Measurements from ENCODE around the gene CGN.

The CGN gene

DNA sequence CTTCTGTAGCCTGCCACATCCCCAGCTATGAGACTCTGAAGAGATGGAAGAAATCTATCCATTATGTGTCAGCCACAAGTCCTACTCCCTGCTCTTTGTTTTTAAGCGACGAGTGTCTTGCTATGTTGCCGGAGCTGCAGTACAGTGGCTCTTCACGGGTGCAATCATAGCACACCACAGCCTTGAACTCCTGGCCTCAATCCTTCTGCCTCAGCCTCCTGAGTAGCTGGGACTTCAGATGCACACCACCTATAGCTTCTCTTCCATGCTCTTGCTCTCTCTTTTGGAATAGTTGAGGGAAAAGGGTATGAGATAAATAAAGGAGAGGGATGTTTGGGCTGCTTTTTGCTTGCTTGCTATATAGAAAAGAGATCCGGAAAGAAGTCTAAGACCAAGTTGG is 30.6 kb downstream of the CGN start:
- DNase-seq (no peak), ATAC-seq (no peak)
- H3K27ac Mint-ChIP-seq: no peak overlapping the region
- H3K36me3 Mint-ChIP-seq (ENCODE audit: low read depth): no peaks in the 10 kb centered on the region
- peaks cover 12% of the 10 kb centered on the region for H3K27me3 Mint-ChIP-seq
- no peaks in the 10 kb centered on the region for H3K9me3 Mint-ChIP-seq
- H3K4me3 Mint-ChIP-seq: peak overlapping the region; percentile 84
- peaks cover 20% of the 10 kb centered on the region for H3K4me1 Mint-ChIP-seq

DNA sequence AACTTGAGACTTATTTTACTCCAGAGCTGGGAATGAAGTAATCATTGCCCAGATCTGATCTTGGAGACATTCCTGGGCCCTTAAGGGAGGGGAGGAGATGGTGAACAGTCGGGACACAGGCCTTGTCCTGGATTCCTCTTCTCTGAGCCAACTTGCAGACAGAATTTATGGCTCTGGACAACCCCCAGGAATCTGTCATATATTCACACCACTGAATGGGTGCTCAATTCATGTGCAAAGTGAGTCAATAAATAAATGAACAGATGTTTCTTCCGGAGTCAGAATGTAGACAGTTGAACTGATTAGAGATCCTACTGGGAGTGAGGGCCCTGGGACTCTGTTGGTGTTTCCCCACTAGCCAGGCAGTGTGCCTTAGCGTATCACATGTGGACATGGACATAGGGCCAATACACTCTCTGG is 31.5 kb downstream of the CGN start:
- Mint-ChIP-seq H3K9me3 (no peaks in the 10 kb centered on the region), H3K4me1 (peaks cover 20% of the 10 kb centered on the region), H3K36me3 (ENCODE audit: low read depth) (no peaks in the 10 kb centered on the region), H3K27ac (no peak overlapping the region), H3K27me3 (peaks cover 12% of the 10 kb centered on the region), H3K4me3 (no peak overlapping the region)
- no peak for ATAC-seq
- no peak for DNase-seq

DNA sequence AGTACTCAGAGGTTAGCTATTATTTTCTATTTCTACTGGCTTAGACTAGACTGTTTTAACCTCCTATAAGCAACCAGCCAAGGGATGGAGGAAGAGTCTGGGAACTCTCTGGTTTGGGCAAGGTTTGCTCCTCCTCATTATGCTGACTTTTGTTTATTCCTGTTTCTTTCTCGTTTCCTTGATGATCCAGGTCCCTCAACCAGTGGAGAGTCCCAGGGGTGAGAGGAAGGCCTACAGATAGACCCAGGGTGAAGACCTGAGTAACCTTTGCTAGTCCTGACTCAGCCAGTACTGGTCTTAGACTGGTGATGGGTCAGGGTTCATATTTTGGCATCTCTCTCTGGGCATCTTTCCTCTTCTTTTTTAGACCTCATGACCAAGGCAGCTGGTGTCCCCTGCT is 34.4 kb downstream of the CGN start:
- Mint-ChIP-seq H3K4me3 (no peak overlapping the region), H3K27ac (no peak overlapping the region), H3K36me3 (ENCODE audit: low read depth) (no peaks in the 10 kb centered on the region), H3K27me3 (peaks cover 12% of the 10 kb centered on the region), H3K9me3 (no peaks in the 10 kb centered on the region), H3K4me1 (peaks cover 12% of the 10 kb centered on the region)
- DNase-seq (no peak), ATAC-seq (no peak)

DNA sequence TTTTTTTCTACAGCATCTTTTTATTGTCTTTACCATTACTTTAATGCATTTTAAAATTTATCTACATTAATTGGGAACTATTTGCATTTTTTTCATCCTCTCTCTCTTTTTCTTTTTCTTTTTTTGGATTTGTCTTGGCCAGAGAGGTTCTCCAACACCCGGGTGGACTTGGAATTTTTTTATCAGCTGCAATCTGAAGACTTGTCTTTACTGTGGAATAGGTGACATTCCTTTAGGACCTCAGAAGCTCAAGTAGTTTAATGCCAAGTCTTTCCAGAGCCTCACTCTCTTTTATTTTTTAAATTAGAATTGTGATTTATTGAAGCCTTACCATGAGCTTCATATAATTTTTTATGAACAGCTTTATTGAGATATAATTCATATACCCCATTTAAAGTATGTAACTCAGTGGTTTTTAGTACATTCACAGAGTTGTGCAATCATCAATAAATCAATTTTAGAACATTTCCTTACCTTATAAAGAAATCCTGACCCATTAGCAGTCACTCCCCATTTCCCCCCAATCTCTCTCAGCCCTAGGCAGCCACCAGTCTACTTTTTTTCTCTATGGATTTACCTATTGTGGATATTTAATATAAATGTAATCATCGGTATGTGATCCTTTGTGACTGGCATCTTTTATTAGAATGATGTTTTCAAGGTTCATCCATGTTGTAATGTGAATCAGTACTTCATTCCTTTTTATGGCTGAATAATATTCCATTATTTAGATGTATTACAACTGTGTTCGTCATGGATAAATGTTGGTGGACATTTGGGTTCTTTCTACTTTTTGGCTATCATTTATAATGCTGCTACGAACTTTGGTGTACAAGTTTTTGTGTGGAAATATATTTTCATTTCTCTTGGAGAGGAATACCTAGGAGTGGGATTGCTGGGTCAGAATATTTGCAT is 35.1 kb downstream of the CGN start:
- no peaks in the 10 kb centered on the region for H3K9me3 Mint-ChIP-seq
- H3K4me1 Mint-ChIP-seq: peaks cover 5% of the 10 kb centered on the region
- DNase-seq: no peak
- ATAC-seq: no peak
- H3K36me3 Mint-ChIP-seq (ENCODE audit: low read depth): no peaks in the 10 kb centered on the region
- H3K27me3 Mint-ChIP-seq: peaks cover 10% of the 10 kb centered on the region
- H3K27ac Mint-ChIP-seq: no peak overlapping the region
- no peak overlapping the region for H3K4me3 Mint-ChIP-seq

DNA sequence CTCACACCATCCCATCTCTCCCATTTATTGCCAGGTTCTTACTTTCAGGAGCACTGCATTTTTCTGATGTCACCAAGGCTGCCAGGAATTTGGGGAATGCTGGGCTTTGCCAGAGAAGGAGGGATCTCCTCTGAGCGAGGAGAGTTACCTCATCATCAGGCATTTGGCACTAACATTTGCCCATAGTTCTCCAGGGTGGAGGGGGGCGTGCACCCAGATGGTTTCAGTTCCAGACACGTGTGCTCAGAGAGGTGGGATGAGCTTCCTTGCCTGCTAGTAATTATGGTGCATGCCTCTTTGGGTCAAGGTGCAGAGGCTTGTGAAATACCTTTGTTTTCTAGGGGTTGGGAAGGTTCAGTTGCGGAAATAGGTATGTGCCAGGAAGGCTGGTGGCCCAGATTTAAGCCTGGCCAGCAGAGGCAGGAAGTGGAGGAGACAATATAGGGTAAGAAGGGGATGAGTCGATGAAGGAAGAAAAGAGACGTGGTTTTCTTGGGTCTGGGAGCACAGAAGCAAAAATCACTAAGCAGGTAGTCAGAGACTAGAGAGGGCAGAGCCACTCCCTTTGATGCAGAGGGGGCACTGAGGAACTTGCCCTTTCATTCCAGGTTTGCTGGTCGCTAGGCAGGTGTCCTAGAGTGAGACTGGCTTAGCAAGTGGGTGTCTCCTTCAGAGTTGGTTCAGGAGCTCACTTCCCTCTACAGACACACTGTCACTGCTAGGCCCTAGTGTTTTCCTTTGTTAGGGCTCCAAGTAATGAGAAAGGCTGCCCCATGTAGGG is 36.1 kb downstream of the CGN start:
- Mint-ChIP-seq H3K4me1 (no peaks in the 10 kb centered on the region), H3K4me3 (no peak overlapping the region), H3K36me3 (ENCODE audit: low read depth) (no peaks in the 10 kb centered on the region), H3K27ac (no peak overlapping the region), H3K9me3 (no peaks in the 10 kb centered on the region), H3K27me3 (no peaks in the 10 kb centered on the region)
- DNase-seq: no peak
- ATAC-seq: no peak

DNA sequence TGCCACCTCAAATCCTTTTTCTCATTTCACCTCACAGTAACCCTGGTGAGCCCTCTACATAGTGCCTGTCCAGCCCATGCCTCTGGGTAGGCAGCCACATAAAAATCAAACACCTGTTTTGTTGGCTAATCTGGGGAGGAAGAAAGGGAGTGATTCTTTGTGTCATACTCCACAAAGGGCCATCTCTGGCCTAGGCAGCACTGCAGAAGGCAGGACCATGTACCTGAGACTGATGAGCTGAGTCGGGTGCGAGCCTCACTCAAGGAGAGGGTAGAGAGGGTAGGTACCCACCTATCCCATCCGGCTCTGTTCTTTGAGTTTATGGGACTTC is 36.7 kb downstream of the CGN start:
- H3K4me3 Mint-ChIP-seq: no peak overlapping the region
- H3K27me3 Mint-ChIP-seq: no peaks in the 10 kb centered on the region
- no peaks in the 10 kb centered on the region for H3K4me1 Mint-ChIP-seq
- no peak overlapping the region for H3K27ac Mint-ChIP-seq
- no peaks in the 10 kb centered on the region for H3K9me3 Mint-ChIP-seq
- DNase-seq: no peak
- ATAC-seq: no peak
- H3K36me3 Mint-ChIP-seq (ENCODE audit: low read depth): no peaks in the 10 kb centered on the region

DNA sequence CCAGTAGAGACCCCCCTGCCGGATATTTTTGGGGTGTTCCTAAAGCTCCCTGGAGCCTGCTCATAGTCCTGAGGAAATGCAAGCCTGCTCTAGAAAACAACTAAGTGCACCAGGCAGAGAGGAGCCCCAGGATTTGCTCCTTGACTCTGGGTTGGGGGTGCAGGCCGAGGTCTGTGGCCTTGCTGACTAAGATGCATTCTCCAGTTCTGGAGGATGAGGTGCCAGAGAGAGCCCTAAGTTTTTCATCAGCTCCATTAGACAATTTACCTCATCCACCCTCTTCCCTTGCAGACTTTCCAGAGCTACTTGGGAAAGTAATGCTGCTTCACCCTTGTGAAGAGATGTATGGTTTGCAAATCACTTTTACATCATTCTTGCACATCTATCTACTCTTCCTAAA is 38.0 kb downstream of the CGN start:
- no peak overlapping the region for H3K4me3 Mint-ChIP-seq
- no peak for ATAC-seq
- DNase-seq: no peak
- H3K9me3 Mint-ChIP-seq: no peaks in the 10 kb centered on the region
- no peak overlapping the region for H3K27ac Mint-ChIP-seq
- H3K27me3 Mint-ChIP-seq: no peaks in the 10 kb centered on the region
- H3K4me1 Mint-ChIP-seq: no peaks in the 10 kb centered on the region
- no peaks in the 10 kb centered on the region for H3K36me3 Mint-ChIP-seq (ENCODE audit: low read depth)

DNA sequence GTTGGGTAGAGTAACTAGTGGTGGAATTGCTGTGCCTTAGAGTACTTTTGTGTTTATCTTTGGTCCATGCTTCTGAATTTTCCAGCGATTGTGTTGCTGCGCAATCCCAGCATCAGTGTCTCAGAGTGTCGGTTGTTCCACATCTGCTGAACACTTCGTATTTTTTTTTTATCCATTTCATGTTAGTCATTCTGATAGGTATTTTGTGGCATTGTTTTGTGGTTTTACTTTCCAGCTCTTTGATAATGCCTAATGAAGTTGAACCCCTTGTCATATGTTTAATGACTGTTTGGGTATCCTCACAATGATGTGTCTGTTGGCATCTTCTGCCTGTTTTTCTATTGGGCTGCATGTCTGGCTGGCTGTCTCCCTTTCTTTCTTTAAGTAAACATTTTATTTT is 42.5 kb downstream of the CGN start:
- Mint-ChIP-seq H3K4me1 (no peaks in the 10 kb centered on the region), H3K36me3 (ENCODE audit: low read depth) (no peaks in the 10 kb centered on the region), H3K9me3 (no peaks in the 10 kb centered on the region), H3K4me3 (no peak overlapping the region), H3K27me3 (no peaks in the 10 kb centered on the region), H3K27ac (no peak overlapping the region)
- no peak for ATAC-seq
- DNase-seq: no peak

DNA sequence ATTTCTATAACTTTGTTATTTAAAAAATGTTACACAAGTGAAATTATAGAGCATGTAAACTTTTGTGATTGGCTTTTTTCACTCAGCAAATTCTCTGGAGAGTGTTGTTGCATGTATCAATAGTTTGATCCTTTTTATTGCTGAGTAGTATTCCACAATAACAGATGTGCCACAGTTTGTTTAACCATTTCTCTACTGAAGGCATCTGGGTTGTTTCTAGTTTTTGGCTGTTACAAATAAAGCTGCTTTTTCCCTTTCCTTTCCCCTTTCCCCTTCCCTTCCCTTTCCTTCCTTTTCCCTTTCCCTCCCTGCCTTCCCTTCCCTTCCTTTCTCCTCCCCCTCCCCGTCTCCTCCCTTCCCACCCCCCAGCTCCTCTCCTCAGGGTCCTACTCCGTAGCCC is 44.9 kb downstream of the CGN start:
- no peak for DNase-seq
- ATAC-seq: no peak
- Mint-ChIP-seq H3K27me3 (no peaks in the 10 kb centered on the region), H3K9me3 (no peaks in the 10 kb centered on the region), H3K36me3 (ENCODE audit: low read depth) (no peaks in the 10 kb centered on the region), H3K4me3 (no peak overlapping the region), H3K4me1 (no peaks in the 10 kb centered on the region), H3K27ac (no peak overlapping the region)

DNA sequence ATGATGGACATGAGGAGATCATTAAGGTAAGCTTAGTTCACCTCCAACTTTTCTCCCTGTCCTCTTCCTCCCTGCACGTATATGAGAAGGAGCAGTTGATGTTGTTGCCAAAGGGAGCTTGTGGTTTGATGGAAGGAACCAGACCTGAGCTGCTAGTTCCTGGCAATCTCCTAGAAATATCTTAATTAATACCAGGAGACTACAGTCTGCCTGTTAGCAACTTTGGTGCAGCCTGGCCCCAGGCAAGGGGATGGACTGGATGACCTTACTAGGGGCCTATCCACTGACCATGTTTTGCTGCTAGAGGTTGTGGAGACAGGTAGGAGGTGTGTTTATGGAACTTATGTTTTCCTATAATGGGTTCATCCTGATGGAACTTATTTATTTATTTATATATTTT is 51.5 kb downstream of the CGN start:
- no peak for ATAC-seq
- no peaks in the 10 kb centered on the region for H3K4me1 Mint-ChIP-seq
- DNase-seq: no peak
- H3K27me3 Mint-ChIP-seq: no peaks in the 10 kb centered on the region
- H3K36me3 Mint-ChIP-seq (ENCODE audit: low read depth): no peaks in the 10 kb centered on the region
- H3K27ac Mint-ChIP-seq: no peak overlapping the region
- H3K4me3 Mint-ChIP-seq: no peak overlapping the region
- H3K9me3 Mint-ChIP-seq: no peaks in the 10 kb centered on the region

DNA sequence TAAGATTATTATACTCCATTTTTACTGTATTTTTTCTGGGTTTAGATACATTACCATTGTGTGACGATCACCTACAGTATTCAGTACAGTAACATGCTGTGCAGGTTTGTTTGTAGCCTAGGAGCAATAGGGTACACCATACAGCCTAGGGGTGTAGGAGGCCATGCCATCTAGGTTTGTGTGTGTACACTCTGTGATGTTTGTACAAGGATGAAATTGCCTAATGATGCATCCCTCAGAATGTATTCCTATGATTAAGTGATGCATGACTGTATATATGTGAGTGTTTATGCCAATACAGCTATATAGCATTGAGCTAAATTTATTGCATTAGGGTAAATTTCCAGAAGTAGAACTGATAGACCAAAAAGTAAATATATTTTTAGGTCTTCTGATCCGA is 52.2 kb downstream of the CGN start:
- Mint-ChIP-seq H3K4me1 (peaks cover 3% of the 10 kb centered on the region), H3K4me3 (no peak overlapping the region), H3K27me3 (no peaks in the 10 kb centered on the region), H3K9me3 (no peaks in the 10 kb centered on the region), H3K36me3 (ENCODE audit: low read depth) (no peaks in the 10 kb centered on the region), H3K27ac (no peak overlapping the region)
- DNase-seq: no peak
- no peak for ATAC-seq

DNA sequence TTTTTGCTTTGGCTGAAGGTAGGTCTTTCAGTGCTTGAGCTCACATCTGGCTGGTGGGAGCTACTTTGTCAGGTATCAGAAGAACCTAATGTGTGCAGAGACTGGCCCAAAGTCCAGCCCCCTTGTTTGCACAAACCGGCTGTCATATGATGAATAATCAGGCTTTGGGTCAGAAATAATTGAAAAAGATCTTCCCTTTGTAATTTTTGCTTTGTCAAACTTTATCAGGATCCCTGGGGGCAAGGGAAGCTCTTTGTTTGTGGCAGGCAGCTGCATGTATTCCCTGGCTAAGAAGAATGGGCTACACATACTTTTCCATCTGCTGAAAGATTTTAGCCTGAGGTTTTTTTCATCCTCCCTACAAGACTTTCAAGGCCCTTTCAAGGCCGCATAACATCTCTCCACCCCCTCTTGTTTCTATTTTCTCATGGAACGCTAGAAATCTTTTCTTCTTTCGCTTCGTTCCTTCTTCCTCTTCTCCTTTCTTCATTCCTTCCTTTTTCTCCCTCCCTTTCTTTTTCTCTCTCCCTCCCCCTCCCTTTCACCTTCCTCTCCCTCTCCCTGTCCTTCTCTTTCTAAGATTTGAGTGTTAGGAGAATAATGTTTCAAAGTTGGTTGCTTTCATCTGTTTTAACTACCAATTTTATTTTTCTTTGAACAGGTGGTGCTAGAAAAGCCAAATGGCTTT is 54.5 kb downstream of the CGN start:
- H3K9me3 Mint-ChIP-seq: no peaks in the 10 kb centered on the region
- no peaks in the 10 kb centered on the region for H3K27me3 Mint-ChIP-seq
- H3K4me1 Mint-ChIP-seq: peaks cover 3% of the 10 kb centered on the region
- ATAC-seq: no peak
- no peak for DNase-seq
- no peak overlapping the region for H3K27ac Mint-ChIP-seq
- no peaks in the 10 kb centered on the region for H3K36me3 Mint-ChIP-seq (ENCODE audit: low read depth)
- H3K4me3 Mint-ChIP-seq: no peak overlapping the region

DNA sequence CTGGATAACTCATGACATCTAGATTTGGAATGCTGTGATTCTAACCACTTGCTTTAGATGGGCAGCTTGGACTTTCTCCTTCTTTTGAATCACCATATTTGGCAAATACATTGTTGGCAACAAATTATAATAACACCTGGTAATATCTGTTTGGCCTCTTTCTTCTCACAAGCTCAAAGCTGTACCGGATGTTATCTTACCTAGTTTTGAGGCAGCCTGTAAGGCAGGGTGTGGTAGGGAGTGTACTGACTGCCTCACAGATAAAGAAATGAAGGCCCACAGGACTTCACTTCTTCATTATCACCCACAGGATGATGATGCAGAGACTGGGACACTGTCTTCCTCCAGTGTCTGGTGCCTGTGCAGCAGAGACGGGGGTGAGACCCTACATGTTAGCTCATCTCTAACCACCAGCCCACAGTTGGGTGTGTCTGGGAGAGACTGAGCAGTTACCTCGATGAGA is 57.5 kb downstream of the CGN start:
- Mint-ChIP-seq H3K4me1 (peaks cover 3% of the 10 kb centered on the region), H3K4me3 (no peak overlapping the region), H3K9me3 (no peaks in the 10 kb centered on the region), H3K27ac (no peak overlapping the region), H3K36me3 (ENCODE audit: low read depth) (no peaks in the 10 kb centered on the region), H3K27me3 (no peaks in the 10 kb centered on the region)
- ATAC-seq (peak; percentile 69), DNase-seq (no peak)

DNA sequence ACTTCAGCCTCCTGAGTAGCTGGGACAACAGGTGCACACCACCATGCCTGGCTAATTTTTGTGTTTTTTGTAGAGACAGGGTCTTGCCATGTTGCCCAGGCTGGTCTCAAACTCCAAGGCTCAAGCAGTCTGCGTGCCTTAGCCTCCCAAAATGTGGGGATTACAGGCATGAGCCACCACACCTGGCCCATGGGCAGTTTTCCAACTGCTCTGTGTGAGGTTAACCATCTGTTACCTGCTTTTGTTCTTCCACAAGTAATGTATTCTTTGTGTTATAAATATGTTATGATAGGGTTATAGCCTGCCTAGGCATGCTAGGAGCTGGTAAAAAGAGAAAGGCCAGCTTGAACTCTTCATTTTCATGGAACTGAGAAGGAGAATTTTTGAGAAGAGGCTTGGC is 59.6 kb downstream of the CGN start:
- no peak for ATAC-seq
- no peaks in the 10 kb centered on the region for H3K36me3 Mint-ChIP-seq (ENCODE audit: low read depth)
- no peaks in the 10 kb centered on the region for H3K27me3 Mint-ChIP-seq
- H3K27ac Mint-ChIP-seq: no peak overlapping the region
- no peak for DNase-seq
- H3K4me1 Mint-ChIP-seq: peaks cover 15% of the 10 kb centered on the region
- no peaks in the 10 kb centered on the region for H3K9me3 Mint-ChIP-seq
- H3K4me3 Mint-ChIP-seq: no peak overlapping the region

All from activated naive CD8-positive, alpha-beta T cell treated with anti-CD3 and anti-CD28 coated beads, Interleukin-2, amount 50 U/mL, for 24 hours (primary cell).